Heart left ventricle (tissue), 13 donors: Measurements from ENCODE around the gene GALNT18.

Source experiments
- POLR2A ChIP-seq, 2 donors: fragments of 450-650 bp; IDR thresholded peaks; one replicate each; pipeline ENCODE4 v1.6.1; 2017; ENCODE audit warnings: antibody characterized with exemption in 2 of 2, mild to moderate bottlenecking in 2 of 2, moderate library complexity in 2 of 2
- TF ChIP-seq, protein P1 (sequence below), 12 donors: fragments of 200-600 bp; sonication (generic) in 4 of 12; IDR thresholded peaks; one replicate each; pipeline versions ENCODE4 v1.5.0 to v1.8.0; 2018 to 2022; ENCODE audit warnings: antibody characterized with exemption in 12 of 12, mild to moderate bottlenecking in 5 of 12
- donor health status: ischemic (EF 13 %, LVEDD 7.1; RV severe dilation, severe dysfunction).
- donor health status: DM: no; HTN: yes; CAD: no.
- donor health status: DM: no; HTN: no; CAD: no.
- donor health status: ischemic (EF 25% LVEDD 6.9; RV normal size, moderate dysfunction).
- donor health status: ischemic (EF 25% LVEDD 5.7; RV mildly dilated, moderate dysfunction).
- donor health status: ischemic (EF 35%, LVEDD 5.7; RV mildly dilated, moderate dysfunction).
- donor health status: nonischemic (EF 11% LVEDD 7.7; RV severe dilation, severe dysfunction).
- donor health status: DM: yes; HTN: yes; CAD: no.
- donor health status: PGD.
- donor health status: ischemic (EF 29% LVEDD 5.4; RV normal size, mild dysfunction).
- donor health status: nonischemic (EF 23%, LVEDD 6.1; RV moderate dilation, normal function).

DNA sequence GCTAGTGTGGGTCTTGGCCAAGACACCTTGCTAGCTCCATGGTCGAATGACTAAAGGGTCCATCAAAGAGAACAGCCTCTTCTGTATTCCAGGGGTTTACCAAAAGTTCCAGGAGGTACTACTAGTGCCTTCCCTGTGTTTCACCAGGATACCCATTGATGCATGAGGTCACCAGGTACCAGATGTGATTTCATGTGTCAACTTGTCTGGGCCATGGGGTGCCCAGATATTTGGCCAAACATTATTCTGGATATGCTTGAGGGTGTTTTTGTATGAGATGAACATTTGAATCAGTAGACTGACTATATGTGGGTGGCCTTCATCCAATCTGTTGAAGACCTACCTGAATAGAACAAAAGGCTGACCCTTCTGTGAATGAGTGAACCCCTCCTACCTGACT is 92.8 kb downstream of the GALNT18 start:
- no peak for TF ChIP-seq POLR2A (IDR thresholded peaks at IDR 0.05)
- TF ChIP-seq, protein P1, sequence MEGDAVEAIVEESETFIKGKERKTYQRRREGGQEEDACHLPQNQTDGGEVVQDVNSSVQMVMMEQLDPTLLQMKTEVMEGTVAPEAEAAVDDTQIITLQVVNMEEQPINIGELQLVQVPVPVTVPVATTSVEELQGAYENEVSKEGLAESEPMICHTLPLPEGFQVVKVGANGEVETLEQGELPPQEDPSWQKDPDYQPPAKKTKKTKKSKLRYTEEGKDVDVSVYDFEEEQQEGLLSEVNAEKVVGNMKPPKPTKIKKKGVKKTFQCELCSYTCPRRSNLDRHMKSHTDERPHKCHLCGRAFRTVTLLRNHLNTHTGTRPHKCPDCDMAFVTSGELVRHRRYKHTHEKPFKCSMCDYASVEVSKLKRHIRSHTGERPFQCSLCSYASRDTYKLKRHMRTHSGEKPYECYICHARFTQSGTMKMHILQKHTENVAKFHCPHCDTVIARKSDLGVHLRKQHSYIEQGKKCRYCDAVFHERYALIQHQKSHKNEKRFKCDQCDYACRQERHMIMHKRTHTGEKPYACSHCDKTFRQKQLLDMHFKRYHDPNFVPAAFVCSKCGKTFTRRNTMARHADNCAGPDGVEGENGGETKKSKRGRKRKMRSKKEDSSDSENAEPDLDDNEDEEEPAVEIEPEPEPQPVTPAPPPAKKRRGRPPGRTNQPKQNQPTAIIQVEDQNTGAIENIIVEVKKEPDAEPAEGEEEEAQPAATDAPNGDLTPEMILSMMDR (IDR thresholded peaks at IDR 0.05) = no peak
